Retinal pigment epithelial cell (primary cell): ENCODE measurements around the gene MLH1.
A peak's percentile ranks its signal among the peaks of the same experiment; 100 is the strongest.
"Not testable (repeated sequence)": the region's sequence is repeated elsewhere in the genome, so short reads cannot be mapped to it uniquely, and the experiment has no call there.

ENCODE experiments used
- DNase-seq: peaks from one replicate; pipeline ENCODE4 v3.0.0-alpha.2; 2010; ENCODE audit warnings: low read depth
- H3K4me3 ChIP-seq: 2 replicates; pipeline ENCODE4 v1.5.1; 2011; ENCODE audit warnings: mild to moderate bottlenecking, low read length, control low read depth, moderate library complexity
- CTCF ChIP-seq: conservative IDR thresholded peaks from 2 replicates; pipeline ENCODE4 v1.5.1; 2011; ENCODE audit warnings: low read depth, low read length, control low read depth, inconsistent platforms

MLH1 gene

GRCh38 chr3:36993326-36994283 is at the start of gene MLH1:
MLH1 (plus strand) TSS chr3:36993518; CDS start chr3:36993548, 30 bp downstream.
- H3K4me3 ChIP-seq: peak within 1 kb of the TSS; percentile 90
- no peak for TF ChIP-seq CTCF
- DNase-seq: peak; percentile 100

DNA sequence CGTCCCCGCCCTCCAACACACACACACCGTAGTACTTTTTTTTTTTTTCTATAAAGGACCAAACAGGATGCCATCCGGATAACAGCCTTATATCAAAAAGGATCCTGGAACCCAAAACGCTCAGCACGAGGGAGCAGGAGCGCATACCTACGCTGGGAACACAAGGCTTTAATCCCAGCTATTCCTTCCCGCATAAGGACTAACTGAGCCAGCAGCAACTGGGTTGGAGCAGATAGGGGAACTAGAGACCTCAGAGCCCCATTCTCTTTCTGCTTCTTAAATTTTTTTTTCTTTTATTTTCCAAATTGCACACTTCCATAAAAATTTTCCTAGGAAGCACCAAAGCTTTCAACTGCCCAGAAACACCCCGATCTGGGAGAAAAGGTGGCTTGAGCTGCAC is 49.7 kb upstream of the MLH1 start:
- no peak for TF ChIP-seq CTCF
- peak overlapping the region; percentile 66 for H3K4me3 ChIP-seq
- no peak for DNase-seq

GRCh38 chr3:36944012-36944640 is 49.2 kb upstream of the MLH1 start:
- H3K4me3 ChIP-seq: peak overlapping the region; percentile 66
- DNase-seq: no peak
- peak; percentile 11 for TF ChIP-seq CTCF

GRCh38 chr3:36944641-36945270 is 48.6 kb upstream of the MLH1 start, which contains the start of gene TRANK1:
TRANK1 (minus strand) TSS chr3:36945054; CDS start chr3:36944809, 245 bp downstream.
- H3K4me3 ChIP-seq: peak within 1 kb of the TSS; percentile 66
- DNase-seq: no peak
- no peak for TF ChIP-seq CTCF

GRCh38 chr3:36945333-36945980 is 47.9 kb upstream of the MLH1 start:
- peak overlapping the region; percentile 66 for H3K4me3 ChIP-seq
- no peak for TF ChIP-seq CTCF
- no peak for DNase-seq

DNA sequence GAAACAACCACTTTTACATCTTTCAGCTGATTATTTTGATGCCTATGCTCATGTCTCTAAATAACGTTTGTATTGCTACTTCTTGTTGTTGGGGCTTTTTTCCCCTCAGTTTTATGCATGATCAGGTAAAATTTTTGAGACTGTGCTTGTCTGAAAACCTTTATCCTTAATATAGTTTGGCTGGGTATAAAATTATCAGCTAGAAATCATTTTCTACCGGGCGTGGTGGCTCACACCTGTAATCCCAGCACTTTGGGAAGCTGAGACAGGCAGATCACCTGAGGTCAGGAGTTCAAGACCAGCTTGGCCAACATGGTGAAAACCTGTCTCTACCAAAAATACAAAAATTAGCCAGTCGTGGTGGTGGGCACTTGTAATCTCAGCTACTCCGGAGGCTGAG is 45.5 kb upstream of the MLH1 start:
- H3K4me3 ChIP-seq, DNase-seq: not testable (repeated sequence)
